ENCODE measurements around the gene SLCO4A1.

DNA sequence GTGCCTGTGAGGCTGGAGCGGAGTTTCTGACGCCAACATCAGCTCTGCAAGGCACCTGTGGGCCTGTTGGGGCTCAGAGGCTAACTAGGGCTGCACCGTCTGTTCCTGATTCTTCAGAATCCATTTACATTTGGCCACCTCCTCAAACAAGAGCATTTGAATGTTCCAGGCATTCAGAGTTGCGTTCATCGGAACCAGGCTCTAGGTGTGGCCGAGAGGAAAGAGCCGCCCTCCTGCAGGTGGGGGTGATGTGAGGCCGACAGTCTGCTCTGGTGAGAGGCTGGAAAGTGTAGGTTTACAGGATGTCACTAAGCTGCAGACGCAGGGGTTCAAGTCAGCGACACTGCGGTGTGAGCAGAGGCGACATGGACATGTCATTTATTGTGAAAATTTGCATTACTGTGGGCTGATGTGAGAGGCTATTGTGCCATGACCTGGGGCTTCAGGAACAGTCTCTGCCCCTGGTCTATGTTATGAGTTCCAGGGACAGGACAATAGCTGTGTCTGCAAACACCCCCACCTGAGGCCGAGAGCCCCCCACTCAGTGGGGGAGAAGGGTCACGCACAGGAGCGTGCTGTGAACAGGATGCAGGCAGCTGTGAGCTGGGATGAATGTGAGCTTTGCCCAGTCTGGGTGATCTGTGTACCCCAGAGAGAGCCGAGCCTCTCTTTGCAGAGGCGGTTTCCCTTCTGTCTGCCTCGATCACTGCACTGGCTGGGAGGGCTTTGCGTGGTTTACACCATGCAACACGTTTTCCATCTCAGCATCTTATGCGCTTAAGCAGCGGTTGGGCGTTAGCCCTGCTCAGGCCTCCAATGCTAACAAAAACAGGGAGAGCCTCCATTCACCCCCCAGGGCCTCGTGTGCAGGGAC is 21.1 kb downstream of the SLCO4A1 start:
- TF ChIP-seq TAF1 (IDR thresholded peaks at IDR 0.05; ENCODE audit: borderline replicate concordance, insufficient read depth, low read length) (no peak), POLR2AphosphoS5 (IDR thresholded peaks at IDR 0.05; ENCODE audit: low read depth, low read length) (no peak)
- TF ChIP-seq, protein P1, sequence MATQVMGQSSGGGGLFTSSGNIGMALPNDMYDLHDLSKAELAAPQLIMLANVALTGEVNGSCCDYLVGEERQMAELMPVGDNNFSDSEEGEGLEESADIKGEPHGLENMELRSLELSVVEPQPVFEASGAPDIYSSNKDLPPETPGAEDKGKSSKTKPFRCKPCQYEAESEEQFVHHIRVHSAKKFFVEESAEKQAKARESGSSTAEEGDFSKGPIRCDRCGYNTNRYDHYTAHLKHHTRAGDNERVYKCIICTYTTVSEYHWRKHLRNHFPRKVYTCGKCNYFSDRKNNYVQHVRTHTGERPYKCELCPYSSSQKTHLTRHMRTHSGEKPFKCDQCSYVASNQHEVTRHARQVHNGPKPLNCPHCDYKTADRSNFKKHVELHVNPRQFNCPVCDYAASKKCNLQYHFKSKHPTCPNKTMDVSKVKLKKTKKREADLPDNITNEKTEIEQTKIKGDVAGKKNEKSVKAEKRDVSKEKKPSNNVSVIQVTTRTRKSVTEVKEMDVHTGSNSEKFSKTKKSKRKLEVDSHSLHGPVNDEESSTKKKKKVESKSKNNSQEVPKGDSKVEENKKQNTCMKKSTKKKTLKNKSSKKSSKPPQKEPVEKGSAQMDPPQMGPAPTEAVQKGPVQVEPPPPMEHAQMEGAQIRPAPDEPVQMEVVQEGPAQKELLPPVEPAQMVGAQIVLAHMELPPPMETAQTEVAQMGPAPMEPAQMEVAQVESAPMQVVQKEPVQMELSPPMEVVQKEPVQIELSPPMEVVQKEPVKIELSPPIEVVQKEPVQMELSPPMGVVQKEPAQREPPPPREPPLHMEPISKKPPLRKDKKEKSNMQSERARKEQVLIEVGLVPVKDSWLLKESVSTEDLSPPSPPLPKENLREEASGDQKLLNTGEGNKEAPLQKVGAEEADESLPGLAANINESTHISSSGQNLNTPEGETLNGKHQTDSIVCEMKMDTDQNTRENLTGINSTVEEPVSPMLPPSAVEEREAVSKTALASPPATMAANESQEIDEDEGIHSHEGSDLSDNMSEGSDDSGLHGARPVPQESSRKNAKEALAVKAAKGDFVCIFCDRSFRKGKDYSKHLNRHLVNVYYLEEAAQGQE (IDR thresholded peaks at IDR 0.05; ENCODE audit: insufficient read depth in 1 of 2, low read depth in 2 of 2, low read length in 2 of 2) = no peak
